ENCODE data around the gene NDUFA12.
"Not testable (repeated sequence)": the region's sequence is repeated elsewhere in the genome, so short reads cannot be mapped to it uniquely, and the experiment has no call there.

Gene NDUFA12

DNA sequence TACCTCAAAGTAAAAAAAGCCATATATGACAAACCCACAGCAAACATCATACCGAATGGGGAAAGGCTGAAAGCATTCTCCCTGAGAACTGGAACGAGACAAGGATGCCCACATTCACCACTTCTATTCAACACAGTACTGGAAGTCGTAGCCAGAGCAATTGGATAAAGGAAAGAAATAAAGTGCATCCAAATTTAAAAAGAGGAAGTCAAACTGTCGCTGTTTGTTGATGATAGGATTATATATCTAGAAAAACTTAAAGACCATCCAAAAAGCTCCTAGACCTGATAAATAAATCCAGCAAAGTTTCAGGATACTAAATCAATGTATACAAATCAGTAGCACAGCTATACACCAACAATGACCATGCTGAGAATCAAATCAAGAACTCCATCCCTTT lies 5.2 kb downstream of the NDUFA12 start:
- H3K9me3 ChIP-seq: no peaks in the 10 kb centered on the region
- no peaks in the 10 kb centered on the region for H3K4me1 ChIP-seq
- no peak for DNase-seq
- peaks cover 15% of the 10 kb centered on the region; the same call in 1 of the 2 replicates for H3K36me3 ChIP-seq
- H3K4me3 ChIP-seq (ENCODE audit: low read depth, low read length): no peak overlapping the region
- H3K27me3 ChIP-seq: no peaks in the 10 kb centered on the region
- TF ChIP-seq, protein P1, sequence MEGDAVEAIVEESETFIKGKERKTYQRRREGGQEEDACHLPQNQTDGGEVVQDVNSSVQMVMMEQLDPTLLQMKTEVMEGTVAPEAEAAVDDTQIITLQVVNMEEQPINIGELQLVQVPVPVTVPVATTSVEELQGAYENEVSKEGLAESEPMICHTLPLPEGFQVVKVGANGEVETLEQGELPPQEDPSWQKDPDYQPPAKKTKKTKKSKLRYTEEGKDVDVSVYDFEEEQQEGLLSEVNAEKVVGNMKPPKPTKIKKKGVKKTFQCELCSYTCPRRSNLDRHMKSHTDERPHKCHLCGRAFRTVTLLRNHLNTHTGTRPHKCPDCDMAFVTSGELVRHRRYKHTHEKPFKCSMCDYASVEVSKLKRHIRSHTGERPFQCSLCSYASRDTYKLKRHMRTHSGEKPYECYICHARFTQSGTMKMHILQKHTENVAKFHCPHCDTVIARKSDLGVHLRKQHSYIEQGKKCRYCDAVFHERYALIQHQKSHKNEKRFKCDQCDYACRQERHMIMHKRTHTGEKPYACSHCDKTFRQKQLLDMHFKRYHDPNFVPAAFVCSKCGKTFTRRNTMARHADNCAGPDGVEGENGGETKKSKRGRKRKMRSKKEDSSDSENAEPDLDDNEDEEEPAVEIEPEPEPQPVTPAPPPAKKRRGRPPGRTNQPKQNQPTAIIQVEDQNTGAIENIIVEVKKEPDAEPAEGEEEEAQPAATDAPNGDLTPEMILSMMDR (IDR thresholded peaks at IDR 0.05; ENCODE audit: low read depth, low read length): no peak

DNA sequence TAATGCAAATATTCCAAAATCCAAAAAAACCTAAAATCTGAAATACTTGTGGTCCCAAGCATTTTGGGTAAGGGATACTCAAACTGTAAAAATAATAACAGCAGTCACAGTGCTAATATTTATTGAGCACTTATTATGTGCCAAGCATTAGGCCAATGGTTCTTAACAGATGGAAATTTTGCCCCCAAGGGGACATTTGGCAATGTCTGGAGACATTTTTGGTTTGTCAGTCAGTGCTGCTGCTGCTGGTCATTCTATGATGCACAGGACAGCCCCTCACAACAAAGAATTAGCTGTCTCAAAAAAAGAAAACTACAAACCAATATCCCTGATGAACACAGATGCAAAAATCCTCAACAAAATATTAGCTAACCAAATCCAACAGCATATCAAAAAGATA lies 5.8 kb downstream of the NDUFA12 start:
- H3K4me3 ChIP-seq (ENCODE audit: low read depth, low read length): no peak overlapping the region
- no peaks in the 10 kb centered on the region for H3K4me1 ChIP-seq
- no peaks in the 10 kb centered on the region for H3K27me3 ChIP-seq
- TF ChIP-seq, protein P1 (IDR thresholded peaks at IDR 0.05; ENCODE audit: low read depth, low read length): no peak
- H3K9me3 ChIP-seq: no peaks in the 10 kb centered on the region
- peaks cover 15% of the 10 kb centered on the region; the same call in 1 of the 2 replicates for H3K36me3 ChIP-seq
- DNase-seq: no peak

DNA sequence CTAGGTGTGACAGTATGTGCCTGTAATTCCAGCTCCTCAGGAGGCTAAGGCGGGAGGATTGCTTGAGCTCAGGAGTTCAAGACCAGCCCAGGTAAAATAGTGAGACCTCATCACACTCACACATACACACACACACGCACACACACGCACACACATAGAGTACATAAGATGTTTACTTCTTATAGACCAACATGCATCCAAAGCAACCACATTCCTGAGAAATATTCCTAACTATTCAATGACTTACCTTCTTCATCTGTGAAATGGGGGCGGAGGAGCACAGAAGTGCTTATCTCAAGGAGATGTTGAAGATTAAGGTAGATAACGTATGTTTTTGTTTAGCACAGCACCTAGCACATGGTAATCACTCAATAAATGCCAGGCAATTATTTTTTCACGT lies 6.4 kb downstream of the NDUFA12 start:
- Histone ChIP-seq H3K36me3 (peaks cover 15% of the 10 kb centered on the region; the same call in 1 of the 2 replicates), H3K27me3 (no peaks in the 10 kb centered on the region), H3K4me1 (no peaks in the 10 kb centered on the region), H3K9me3 (no peaks in the 10 kb centered on the region), H3K4me3 (ENCODE audit: low read depth, low read length) (no peak overlapping the region)
- DNase-seq: no peak
- TF ChIP-seq, protein P1 (IDR thresholded peaks at IDR 0.05; ENCODE audit: low read depth, low read length): no peak

DNA sequence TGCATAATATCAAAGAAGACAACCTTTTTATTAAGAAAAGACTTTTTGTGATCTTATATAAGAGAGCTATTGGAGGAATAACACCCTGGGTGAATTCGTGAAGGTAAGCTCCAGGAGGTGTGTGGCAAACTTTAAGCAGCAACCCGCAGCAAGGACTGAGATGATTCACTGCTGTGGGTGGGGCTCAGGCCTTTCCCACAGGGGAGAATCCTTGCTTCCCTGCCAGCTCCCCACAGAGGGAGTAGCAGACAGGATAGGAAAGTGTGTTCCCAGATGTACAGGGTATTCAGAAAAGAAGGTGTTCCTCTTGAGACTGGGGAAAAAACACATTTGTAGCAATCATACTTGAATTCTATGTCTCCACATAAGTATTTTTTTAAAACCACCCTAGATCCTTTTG lies 9.2 kb downstream of the NDUFA12 start:
- Histone ChIP-seq H3K4me1 (no peaks in the 10 kb centered on the region), H3K27me3 (no peaks in the 10 kb centered on the region), H3K9me3 (no peaks in the 10 kb centered on the region), H3K4me3 (ENCODE audit: low read depth, low read length) (no peak overlapping the region), H3K36me3 (peaks cover 3% of the 10 kb centered on the region; the same call in 1 of the 2 replicates)
- no peak for DNase-seq
- TF ChIP-seq, protein P1 (IDR thresholded peaks at IDR 0.05; ENCODE audit: low read depth, low read length): no peak

DNA sequence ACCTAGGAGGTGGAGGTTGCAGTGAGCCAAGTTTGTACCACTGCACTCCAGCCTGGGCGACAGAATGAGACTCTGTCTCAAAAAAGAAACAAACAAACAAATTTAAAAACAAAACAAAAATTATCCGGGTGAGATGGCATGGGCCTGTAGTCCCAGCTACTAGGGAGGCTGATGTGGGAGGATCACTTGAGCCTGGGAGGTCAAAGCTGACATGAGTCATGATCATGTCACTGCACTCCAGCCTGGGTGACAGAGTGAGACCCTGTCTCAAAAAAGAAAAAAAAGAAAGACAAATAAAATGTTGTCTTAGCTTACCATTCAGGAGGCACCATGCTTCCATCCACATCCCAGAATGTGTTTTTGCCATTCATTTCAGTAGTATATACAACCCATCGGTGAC lies 9.6 kb downstream of the NDUFA12 start:
- not testable (repeated sequence) for DNase-seq; H3K4me1 ChIP-seq; H3K9me3 ChIP-seq; H3K36me3 ChIP-seq; H3K27me3 ChIP-seq; H3K4me3 ChIP-seq (ENCODE audit: low read depth, low read length)

DNA sequence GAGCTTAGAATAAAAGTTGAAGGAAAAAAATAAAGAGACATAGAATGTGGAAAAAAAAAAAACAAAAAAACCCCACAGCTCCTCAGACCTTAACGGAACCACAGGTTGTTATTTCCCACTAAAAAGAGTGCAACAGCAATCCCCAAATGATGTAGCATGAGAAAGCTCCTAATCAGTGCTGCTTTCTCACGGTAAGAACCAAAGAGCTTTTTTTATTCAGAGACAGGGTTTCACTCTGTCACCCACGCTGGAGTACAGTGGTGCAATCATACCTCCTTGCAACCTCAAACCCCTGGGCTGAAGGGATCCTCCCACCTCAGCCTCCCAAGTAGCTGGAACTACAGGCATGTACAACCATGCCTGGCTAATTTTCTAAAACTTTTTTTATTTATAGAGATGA lies 13.3 kb downstream of the NDUFA12 start:
- Histone ChIP-seq H3K27me3 (no peaks in the 10 kb centered on the region), H3K4me1 (no peaks in the 10 kb centered on the region), H3K4me3 (ENCODE audit: low read depth, low read length) (no peak overlapping the region), H3K36me3 (peaks cover 6% of the 10 kb centered on the region), H3K9me3 (no peaks in the 10 kb centered on the region)
- DNase-seq: no peak
- TF ChIP-seq, protein P1 (IDR thresholded peaks at IDR 0.05; ENCODE audit: low read depth, low read length): no peak

DNA sequence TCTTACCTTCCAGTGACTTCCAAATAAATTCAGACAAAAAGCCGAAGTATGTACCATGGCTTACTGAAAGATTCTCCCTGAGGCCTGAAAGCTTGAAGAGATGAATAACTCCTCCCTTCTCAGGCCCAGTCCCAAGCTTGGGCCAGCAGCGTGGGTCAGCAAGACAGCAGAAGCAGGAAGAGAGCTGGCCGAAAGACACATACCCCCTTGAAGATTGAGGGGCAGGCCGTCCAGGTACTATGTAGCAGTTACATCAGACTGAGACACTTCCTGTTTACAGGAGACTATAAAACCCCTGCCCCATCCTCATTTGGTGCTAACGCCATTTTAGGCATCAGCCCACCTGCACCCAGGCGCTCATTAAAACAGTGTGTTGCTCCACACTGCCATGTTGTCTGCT lies 15.0 kb downstream of the NDUFA12 start:
- no peak overlapping the region for H3K4me3 ChIP-seq (ENCODE audit: low read depth, low read length)
- TF ChIP-seq, protein P1 (IDR thresholded peaks at IDR 0.05; ENCODE audit: low read depth, low read length): no peak
- no peaks in the 10 kb centered on the region for H3K4me1 ChIP-seq
- H3K27me3 ChIP-seq: no peaks in the 10 kb centered on the region
- H3K36me3 ChIP-seq: peaks cover 8% of the 10 kb centered on the region
- no peaks in the 10 kb centered on the region for H3K9me3 ChIP-seq
- DNase-seq: no peak

All from BE2C (cell line).